ENCODE results near the gene EID1.

GRCh38 chr15:48871542-48871941 lies 6.4 kb upstream of the EID1 start:
- TF ChIP-seq, protein P1, sequence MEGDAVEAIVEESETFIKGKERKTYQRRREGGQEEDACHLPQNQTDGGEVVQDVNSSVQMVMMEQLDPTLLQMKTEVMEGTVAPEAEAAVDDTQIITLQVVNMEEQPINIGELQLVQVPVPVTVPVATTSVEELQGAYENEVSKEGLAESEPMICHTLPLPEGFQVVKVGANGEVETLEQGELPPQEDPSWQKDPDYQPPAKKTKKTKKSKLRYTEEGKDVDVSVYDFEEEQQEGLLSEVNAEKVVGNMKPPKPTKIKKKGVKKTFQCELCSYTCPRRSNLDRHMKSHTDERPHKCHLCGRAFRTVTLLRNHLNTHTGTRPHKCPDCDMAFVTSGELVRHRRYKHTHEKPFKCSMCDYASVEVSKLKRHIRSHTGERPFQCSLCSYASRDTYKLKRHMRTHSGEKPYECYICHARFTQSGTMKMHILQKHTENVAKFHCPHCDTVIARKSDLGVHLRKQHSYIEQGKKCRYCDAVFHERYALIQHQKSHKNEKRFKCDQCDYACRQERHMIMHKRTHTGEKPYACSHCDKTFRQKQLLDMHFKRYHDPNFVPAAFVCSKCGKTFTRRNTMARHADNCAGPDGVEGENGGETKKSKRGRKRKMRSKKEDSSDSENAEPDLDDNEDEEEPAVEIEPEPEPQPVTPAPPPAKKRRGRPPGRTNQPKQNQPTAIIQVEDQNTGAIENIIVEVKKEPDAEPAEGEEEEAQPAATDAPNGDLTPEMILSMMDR (IDR thresholded peaks at IDR 0.05; ENCODE audit: insufficient read depth, low read length, poor library complexity, severe bottlenecking): no peak
- TF ChIP-seq EZH2phosphoT487 (conservative IDR thresholded peaks at IDR 0.05; ENCODE audit: low read length): no peak

Data from SU-DHL-6 (cell line).